ENCODE data around the gene ANKRD13D.
A peak's percentile ranks its signal among the peaks of the same experiment; 100 is the strongest.
"Not testable (repeated sequence)": the region's sequence is repeated elsewhere in the genome, so short reads cannot be mapped to it uniquely, and the experiment has no call there.

The ANKRD13D gene

DNA sequence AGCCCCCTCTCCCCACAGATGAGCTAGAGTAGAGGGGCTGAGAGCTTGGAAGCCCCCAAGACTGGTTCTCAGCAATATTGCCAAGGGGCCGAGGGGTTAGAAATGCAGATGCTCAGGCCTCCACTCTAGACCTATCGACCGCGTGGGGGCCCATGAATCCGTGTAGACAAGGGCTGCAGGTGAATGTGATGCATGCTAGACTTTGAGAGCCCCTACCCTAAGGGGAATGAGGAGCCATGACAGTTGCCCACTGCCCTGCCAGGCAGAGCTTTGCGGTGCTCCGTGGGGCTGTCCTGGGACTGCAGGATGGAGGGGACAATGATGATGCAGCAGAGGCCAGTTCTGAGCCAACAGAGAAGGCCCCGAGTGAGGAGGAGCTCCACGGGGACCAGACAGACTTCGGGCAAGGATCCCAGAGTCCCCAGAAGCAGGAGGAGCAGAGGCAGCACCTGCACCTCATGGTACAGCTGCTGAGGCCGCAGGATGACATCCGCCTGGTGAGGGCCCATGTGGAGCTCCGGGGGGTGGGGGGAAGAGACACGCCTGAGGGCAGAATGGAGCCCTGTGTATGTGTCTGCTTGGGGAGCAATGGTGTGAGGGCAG, 15.5 kb downstream of the ANKRD13D start:
- DNase-seq: no peak

DNA sequence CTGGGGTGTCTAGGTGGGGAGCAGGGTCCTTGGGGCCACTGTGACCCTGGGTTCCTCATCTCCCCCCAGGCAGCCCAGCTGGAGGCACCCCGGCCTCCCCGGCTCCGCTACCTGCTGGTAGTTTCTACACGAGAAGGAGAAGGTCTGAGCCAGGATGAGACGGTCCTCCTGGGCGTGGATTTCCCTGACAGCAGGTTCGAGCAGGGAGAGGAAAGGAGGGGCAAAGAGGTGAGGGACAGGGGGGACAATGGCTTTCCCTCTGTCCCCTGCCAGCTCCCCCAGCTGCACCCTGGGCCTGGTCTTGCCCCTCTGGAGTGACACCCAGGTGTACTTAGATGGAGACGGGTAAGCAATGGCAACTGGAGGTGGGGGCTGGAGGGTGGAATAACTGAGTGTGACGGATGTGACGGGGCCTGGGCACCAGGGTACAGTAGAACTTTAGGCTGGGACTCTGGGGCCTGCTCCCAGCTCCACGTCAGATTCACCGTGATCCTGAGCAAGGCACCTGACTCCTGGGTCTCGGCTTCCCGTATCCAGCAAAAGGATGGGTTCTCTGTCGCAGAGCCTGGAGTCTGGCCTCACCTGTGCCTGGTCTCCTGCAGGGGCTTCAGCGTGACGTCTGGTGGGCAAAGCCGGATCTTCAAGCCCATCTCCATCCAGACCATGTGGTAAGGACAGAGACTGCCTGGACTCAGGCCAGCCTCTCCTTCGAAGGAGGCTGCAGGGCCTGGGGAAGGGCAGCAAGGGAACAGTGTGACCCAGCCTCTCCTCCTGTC, 17.9 kb downstream of the ANKRD13D start:
- no peak for DNase-seq

DNA sequence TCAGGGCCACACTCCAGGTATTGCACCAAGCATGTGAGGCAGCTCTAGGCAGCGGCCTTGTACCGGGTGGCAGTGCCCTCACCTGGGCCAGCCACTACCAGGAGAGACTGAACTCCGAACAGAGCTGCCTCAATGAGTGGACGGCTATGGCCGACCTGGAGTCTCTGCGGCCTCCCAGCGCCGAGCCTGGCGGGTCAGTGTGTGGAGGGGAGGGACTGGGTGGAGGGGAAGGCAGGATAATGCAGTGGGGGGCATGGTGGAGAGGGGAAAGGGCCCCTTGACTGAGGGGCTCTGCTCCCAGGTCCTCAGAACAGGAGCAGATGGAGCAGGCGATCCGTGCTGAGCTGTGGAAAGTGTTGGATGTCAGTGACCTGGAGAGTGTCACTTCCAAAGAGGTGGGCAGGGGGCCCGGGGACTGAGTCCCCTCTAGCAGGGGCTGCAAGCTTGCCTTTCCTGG, 18.5 kb downstream of the ANKRD13D start:
- no peak for DNase-seq

DNA sequence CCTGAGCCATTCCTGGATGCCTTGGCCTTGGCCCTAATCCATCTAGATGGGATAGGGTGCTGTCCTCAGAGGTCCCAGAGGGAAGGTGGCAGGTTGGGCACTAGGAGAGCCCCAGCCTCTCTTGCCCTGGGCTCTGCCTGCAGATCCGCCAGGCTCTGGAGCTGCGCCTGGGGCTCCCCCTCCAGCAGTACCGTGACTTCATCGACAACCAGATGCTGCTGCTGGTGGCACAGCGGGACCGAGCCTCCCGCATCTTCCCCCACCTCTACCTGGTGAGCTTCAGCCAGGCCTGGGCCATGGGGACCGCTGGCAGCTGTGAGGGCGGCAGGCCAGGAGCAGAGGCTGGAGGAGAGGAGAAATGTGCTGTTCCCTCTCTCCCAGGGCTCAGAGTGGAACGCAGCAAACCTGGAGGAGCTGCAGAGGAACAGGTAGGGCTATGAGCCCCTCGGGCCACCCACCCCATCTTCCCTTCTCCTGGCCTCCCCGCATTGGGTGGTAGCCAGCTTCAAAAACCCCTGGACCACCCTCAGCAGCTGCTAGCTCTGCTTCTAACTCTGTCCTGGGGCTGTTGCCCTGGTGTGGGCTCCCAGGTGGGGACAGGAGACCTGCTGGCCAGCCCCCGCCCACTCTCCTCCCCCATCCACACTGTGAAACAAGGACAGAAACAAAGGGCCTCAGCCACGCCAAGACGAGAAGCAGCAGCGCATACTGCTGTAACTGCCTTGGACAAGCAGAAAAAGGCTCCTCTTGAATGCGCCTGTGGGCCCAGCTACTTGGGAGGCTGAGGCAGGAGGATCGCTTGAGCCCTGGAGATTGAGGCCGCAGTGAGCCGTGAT, 19.1 kb downstream of the ANKRD13D start:
- DNase-seq: no peak

DNA sequence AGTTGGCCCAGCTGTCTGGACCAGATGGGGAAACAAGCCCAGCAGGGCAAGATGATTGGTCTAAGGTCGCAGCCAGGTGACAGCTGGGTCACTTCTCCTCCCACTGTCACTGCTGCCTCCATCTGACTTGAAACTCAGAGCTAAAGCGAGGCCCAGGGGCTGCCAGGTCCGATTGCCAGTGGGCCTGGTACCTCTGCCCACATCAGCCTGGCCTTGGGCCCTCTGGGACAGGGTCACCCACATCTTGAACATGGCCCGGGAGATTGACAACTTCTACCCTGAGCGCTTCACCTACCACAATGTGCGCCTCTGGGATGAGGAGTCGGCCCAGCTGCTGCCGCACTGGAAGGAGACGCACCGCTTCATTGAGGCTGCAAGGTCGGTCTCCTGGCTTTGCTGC, 20.1 kb downstream of the ANKRD13D start:
- peak; percentile 49 for DNase-seq

DNA sequence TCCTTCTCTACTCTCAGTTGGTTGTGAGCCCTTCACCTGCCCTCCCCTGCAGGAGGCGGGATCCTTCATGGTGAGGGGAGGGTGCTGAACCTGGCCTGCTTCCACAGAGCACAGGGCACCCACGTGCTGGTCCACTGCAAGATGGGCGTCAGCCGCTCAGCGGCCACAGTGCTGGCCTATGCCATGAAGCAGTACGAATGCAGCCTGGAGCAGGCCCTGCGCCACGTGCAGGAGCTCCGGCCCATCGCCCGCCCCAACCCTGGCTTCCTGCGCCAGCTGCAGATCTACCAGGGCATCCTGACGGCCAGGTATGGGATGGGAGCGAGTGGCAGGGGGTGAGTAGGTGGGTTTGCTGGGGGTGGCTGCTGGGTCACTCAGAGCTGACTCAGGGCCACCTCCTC, 20.6 kb downstream of the ANKRD13D start:
- DNase-seq: no peak

DNA sequence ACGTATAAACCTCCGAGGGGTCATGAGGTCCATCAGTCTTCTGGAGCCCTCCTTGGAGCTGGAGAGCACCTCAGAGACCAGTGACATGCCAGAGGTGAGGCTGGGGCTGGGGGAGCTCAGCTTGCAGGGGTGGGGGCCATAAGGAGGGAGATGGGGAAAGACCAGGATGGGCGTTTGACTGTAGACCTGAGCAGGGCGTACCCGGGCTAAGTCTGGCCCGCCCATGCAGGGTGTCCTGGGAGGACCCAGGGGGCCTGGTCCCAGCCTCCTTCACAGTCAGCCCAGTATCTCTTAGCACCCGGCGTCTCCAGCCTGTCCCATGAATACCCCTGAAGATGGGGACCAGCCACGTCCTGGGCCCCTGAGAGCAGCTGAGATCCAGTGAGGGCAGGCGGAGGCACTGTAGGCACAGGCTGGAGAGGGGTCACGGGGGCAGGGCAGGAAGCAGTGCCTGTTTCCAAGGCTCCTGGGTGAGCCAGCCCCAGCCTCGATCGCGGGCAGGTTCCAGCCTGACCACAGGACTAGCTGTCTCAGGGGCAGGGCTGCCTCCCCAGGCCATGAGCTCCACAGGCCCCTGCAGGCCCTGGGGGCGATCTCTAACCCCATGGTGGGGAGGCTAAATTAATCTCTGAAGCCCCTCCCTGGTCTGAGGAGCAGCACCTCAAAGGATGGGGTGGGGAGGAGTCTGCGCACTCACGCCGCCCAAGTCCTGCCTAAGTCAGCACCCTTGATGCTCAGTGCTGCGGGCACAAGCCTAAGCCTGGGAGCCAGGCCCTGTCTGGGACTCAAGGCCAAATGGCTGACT, 21.3 kb downstream of the ANKRD13D start:
- no peak for DNase-seq

DNA sequence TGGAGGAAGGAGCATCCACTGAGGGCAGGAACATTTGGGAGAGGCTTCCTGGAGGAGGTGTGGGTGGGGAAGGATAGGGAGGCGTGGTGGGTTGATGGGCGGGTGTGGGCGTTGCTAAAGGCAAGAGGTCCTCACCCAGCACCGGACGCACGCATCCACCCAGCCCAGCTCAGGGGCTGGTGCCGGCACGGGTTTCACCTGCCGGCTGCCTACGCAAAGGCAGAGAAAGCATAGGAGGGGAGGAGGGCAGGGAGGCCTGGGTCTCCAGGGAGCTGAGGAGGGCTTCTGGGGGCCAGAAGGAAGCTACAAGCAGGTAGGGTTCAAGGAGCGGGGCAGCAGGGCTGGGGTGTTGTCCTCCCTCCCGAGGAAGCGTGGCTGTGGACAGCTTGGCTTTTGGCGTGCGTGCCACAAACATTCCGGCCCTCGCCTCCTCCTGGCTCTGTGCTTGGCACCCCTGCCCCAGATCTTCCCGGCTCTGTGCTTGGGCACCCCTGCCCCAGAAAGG, 22.0 kb downstream of the ANKRD13D start:
- no peak for DNase-seq

DNA sequence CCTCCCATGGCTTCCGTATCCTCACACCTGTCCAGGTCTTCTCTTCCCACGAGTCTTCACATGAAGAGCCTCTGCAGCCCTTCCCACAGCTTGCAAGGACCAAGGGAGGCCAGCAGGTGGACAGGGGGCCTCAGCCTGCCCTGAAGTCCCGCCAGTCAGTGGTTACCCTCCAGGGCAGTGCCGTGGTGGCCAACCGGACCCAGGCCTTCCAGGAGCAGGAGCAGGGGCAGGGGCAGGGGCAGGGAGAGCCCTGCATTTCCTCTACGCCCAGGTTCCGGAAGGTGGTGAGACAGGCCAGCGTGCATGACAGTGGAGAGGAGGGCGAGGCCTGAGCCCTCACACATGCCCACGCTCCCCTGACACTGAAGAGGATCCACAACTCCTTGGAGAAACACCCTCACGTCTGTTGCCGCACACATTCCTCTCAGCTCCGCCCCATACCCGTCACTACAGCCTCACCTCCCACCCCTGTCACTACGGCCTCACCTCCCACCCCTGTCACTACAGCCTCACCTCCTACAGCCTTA, 22.5 kb downstream of the ANKRD13D start:
- no peak for DNase-seq

DNA sequence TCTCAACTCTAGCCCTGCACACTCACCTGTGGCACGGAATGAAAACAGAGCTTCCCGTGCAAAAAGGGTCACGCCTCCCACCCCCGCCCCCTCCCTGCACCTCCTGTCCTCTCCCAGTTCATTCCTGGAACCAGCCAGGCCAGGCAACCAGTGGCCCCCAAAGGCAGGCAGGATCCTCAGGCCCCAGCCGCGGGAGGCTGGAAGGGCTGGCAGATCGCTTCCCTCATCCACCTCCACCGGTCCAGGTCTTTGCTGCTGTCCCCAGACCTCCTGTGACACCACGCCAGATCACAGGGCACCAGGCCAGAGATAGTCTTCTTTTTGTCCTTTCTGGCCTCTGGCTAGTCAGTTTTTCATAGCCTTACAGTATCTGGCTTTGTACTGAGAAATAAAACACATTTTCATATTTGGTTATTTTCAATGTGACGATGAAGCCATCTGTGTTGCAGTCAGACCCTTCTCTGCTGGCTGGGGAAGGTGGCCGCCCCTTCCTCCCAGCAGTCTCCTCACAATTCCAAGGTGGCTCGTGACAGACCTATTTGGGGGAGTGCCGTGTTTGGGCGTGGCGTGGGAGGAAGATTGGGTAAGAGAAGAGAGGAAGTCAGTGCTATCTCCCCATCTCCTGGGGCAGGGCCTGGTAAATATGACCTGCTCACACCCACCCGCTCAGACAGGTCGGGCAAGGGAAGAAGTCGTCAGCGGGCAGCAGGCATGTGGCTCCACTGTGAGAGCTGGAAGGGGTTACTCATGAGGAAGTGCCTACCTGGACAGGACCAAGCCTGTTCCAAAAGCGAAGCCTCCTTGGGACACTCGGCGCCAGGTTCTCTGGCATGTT, 23.3 kb downstream of the ANKRD13D start:
- no peak for DNase-seq

DNA sequence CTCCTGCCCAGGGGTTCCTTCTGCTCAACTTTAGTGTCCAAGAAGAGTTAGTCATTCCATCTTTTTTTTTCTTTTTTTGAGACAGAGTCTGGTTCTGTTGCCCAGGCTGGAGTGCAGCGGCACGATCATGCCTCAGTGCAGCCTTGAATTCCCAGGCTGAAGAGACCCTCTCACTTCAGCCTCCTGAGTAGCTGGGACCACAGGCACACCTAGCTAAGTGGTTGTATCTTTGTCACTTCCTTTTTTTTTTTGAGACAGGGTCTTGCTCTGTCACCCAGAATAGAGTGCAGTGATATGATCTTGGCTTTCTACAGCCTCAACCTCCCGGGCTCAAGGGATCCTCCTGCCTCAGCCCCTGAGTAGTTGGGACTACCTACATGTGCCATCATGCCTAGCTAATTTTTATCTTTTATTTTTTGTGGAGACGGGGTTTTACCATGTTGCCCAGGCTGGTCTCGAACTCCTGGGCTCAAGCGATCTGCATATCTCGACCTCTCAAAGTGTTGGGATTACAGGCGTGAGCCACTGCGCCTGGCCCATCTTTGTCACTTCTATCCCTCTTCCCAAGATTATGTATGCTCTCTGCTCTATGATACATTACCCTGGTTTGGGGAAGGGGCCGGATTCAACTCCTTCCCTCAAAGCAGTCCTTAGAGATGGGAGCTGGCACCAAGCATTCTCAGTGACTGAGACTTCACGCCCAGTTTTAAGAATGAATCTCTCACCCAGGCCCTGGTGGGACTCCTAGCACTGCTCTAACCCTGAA, 24.2 kb downstream of the ANKRD13D start:
- DNase-seq: no peak

DNA sequence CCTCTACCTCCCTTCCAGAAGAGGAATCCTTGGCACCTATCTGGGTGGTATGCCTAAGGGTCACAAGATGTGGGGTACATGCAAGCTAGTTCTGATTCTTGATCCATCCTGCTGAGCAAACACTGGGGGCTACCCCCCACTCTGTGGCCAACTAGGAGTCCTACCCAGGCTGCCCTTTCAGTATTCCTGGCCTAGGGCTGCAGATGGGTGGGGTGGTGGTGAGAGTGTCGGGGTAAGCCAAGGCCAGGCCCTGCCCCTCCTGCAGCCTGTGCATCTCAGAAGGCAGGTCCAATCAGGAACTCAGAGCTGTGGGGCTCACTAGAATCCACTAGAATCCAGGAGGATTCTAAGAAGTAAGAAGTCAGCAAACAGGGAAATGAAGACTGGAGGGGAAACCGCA, 25.1 kb downstream of the ANKRD13D start:
- no peak for DNase-seq

DNA sequence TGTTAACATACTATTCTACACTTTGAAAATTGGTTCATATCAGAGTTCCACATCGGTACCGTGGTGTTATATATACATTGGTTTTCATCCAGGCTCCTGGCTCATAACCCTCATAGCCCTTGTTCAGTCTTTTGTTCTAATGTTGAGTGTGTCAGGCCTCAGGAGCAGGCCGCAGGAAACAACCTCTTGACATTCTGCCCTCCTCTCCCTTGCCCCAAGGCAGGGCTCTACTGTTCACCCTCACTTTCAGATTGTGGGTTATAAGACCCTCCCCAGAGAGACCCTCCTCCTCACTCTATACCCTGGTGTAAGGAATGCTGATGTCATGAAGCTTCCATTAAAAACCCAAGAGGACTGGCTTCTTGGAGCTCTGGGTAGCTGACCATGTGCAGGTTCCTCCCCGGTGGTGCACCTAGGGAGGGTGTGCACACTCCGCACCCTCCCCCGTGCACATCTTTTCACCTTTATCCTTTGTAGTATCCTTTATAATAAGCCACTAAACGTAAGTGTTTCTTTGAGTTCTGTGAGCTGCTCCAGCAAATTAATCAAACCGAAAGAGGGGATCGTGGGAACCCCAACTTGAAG, 26.3 kb downstream of the ANKRD13D start:
- DNase-seq: no peak

DNA sequence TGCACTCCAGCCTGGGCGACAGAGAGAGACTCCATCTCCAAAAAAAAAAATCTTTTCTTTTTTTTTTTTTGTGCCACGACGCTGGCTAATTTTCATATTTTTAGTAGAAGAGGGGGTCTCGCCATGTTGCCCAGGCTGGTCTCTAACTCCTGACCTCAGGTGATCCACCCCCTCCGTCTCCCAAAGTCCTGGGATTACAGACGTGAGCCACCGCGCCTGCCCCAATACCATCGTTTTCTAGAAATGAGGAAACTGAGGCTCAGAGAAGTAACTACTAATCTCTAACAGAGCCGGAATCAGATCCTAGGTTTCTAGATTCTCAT, 27.7 kb downstream of the ANKRD13D start:
- DNase-seq: no peak

DNA sequence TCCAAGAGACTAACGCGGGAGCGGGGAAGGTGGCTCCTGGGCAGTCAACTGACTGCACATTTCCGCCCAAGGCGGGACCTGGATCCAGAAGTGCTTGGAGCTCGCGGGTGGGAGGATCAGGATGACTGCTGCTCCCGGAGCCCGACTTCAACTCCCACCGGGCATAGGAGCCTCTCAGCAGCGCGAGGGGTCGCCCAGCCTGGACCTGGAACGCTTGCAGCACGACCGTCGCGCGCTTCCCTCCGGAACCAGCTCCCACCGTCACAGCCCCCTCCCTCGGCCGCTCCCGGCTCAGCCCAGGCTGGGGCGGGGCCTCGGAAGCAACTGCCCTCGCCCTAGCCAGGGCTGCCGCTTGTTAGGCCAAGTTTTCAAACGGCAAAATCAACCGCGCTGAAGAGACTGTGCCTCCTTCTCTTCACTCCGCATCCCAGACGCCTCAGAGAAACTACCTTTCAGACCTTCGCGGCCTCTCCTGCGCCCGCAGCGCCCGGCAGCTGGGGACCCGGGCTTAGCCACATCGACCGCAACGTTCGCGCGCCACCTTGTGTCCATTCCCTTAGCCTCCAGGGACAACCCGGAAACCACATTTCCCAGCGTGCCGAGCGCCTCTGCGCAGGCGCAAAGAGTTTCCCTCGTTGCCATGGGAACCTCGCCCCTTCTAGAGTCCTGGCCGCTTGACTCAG, 28.2 kb downstream of the ANKRD13D start:
- DNase-seq: peak; percentile 100

DNA sequence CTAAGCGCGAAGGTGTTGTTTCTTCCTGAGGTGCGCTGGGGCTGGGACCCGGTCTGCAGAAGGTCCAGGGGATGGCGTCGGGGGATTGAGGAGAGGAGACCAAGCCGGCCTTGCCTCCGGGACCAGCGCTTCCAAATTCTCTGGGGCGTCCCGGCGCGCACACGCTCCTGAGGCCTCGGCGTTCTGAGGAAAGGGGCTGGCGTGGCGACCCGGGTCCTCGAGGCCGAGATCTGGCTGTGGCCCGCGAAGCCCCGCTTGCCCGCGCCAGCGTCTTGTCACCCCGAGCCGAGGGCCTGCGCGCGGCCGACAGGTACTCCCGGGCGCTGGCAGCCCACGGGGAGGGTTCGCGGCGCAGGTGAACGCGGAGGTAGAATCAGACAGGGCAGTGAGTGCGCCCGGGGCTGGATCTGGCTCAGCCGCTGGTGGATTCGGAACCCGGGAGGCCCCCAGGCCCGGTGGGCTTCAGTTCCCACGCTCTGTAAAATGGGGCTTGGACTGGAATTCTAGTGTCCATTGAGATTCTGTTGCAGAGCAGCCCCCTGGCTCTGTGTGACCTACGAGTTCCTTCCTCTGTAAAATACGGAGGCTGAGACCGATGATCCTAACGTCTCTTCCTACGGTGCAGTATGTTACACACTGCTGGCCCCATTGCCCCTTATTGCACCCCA, 28.9 kb downstream of the ANKRD13D start:
- no peak for DNase-seq

DNA sequence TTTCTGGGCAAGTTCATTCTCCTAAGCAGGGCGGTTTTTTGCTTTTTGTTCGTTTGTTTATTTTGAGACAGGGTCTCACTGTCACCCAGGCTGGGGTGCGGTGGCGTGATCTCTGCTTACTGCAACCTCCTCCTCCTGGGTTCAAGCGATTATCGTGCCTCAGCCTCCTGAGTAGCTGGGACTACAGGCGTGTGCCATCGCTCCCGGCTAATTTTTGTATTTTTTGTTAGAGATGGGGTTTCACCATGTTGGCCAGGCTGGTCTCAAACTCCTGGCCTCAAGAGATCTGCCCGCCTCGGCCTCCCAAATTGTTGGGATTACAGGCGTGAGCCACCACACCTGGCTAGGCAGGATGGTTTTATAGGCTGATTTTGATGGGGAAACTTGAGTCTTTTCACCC, 29.8 kb downstream of the ANKRD13D start:
- not testable (repeated sequence) for DNase-seq

DNA sequence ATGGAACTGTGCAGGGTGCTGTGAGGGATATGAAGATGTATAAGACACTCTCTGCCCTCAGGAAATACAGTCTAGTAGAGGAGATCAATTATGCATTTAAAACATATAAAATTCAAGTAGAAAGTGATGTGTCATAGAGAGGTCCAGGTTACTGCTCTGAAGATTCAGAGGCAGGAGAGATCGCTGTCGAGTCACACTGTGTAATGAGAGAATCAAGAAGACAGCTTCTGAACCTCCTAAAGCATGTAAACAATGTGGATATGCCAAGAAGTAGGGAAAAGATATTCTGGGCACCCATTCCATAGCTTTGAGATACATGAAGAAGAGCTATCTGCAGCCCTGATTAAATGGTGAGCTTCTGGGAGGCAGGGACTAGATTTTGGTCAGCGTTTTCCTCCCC, 30.9 kb downstream of the ANKRD13D start:
- no peak for DNase-seq

DNA sequence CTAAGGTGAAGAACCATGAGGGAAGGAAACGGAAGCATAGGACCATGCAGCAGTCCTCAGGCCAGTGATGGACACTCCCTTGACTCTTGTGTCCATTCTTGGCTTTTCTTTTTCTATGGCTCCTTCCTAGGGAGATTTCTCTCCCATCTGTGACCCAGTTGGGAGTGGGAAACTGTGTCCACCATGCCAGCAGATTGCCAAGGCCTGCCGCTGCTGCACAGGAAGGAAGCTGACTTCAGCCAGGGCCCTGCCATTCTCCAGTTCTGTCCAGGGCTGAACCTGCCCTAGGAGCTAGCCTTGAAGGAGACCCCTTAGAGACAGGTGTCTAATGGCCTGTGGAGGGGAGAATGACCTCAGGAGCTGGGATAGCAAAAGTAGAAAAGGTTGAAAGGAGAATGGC, 31.6 kb downstream of the ANKRD13D start:
- DNase-seq: no peak
